T-helper 2 cell treated with Interferon-gamma antibody and Interleukin-4, amounts not matched to agents 100 ng/mL and 5 ng/mL, for 36 hours (primary cell): ENCODE results near the gene TLE3. TPM values are rescaled to one million over a fixed set of nuclear protein-coding genes. Genes with fewer than 3 reads are reported as not detected.

ENCODE experiments used
- intact Hi-C: fragments of 100-400 bp; cut with micrococcal nuclease; formaldehyde crosslinking; loops from one replicate; pipeline ENCODE4 v1.15.1; 2023
- total RNA-seq: library from RNA; stranded (reverse); gene quantifications from 2 replicates; pipeline ENCODE4 v1.2.3, GENCODE V29; 2022

The TLE3 gene
- total RNA-seq, 1 donor from 2014 or later = 58.4 TPM

GRCh38 chr15:70034141-70034540 lies 63.6 kb downstream of the TLE3 start:
- intact Hi-C loops = no loop called here

- intact Hi-C loops = no loop called here
These were observed 64.1 kb downstream of the TLE3 start for GRCh38 chr15:70033529-70034140.

GRCh38 chr15:70033109-70033508 lies 64.6 kb downstream of the TLE3 start:
- intact Hi-C loops = no loop called here

GRCh38 chr15:70032509-70032908 lies 65.2 kb downstream of the TLE3 start:
- intact Hi-C loops = no loop called here

DNA sequence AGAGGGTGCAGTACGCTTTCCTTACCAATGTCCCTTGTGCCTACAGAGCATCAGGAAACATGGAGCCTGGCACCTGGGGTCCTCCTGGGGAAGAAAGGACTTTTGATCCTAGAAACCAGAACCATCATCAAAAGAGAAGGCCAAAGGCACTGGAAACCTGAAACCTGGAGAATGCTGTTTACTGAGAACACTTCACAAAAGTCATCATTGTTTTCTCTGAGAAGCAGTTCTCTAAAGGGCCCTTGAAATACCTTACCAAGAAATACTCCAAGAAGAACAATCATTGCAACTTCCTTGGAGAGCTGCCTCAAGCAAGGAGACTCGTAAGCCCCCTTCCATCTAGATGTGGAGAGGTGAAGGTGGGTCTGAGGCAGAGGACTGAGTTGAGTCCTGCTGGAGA lies 66.0 kb downstream of the TLE3 start:
- intact Hi-C loops = no loop called here

DNA sequence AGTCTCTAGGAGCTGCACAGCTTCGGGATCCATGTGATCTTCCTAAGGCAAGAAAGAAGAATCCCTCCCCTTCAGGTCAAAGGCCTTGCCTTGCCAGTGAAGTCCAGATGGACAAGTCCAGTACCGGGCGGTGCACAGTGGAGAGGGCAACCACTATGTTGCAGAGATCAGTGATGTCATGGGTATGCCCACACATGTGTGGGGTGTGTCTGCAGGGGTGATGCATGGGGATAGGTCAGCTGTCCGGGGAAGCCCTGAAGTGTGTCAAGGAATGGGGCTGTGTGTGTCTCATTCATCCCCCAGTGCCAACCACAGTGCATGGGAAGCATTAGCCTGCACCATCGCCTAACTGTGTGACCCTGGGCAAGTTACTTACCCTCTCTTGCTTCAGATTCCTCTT lies 66.5 kb downstream of the TLE3 start:
- intact Hi-C loops = no loop called here

DNA sequence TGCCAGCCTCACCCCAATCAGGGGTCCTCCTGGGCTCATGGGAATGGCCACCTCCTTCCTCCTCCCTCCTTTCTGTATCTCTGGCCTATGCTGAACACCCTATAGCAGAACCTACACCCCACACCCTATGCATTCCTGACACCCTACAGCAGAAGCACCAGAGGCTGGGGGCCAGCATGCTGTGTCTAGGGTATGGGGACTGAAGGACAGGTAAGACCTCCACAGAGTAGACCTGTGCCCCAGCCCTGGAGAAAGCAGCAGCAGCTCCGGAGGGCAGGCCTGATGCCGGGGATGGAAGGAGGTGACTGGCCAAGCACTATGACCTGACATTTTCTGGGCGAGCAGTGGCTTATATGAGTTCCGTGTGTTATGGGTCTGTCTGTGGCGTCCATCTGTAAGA lies 66.9 kb downstream of the TLE3 start:
- intact Hi-C loops = no loop called here

GRCh38 chr15:70029297-70029701 lies 68.4 kb downstream of the TLE3 start:
- intact Hi-C loops = no loop called here

GRCh38 chr15:70027518-70027917 lies 70.2 kb downstream of the TLE3 start:
- intact Hi-C loops = no loop called here

DNA sequence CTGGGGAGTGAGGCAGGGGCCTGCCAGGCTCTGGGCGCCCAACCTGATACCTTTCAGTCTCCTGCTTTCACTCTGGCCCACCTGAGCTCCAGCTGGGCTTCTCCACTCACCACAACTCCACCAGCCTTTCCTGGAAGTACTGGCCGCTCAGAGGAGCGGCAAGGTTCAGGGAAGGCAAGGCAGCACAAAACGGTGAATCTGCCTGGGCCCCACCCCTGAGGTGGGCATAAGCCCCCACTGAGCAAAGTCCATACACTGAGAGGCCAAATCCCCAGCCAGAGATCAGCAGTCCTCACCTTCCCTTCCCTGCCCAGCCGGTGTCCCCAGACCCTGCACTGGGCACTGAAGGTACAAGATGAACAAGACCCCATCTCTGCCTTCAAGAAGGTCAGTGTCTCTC lies 70.7 kb downstream of the TLE3 start:
- intact Hi-C loops = no loop called here

- intact Hi-C loops = no loop called here
These were observed 72.1 kb downstream of the TLE3 start for GRCh38 chr15:70025413-70026296.

GRCh38 chr15:70024521-70024920 lies 73.2 kb downstream of the TLE3 start:
- intact Hi-C loops = loop anchor here (5.0 kb wide), 1 partner anchor 312 kb away; no protein-coding TSS in a partner anchor

DNA sequence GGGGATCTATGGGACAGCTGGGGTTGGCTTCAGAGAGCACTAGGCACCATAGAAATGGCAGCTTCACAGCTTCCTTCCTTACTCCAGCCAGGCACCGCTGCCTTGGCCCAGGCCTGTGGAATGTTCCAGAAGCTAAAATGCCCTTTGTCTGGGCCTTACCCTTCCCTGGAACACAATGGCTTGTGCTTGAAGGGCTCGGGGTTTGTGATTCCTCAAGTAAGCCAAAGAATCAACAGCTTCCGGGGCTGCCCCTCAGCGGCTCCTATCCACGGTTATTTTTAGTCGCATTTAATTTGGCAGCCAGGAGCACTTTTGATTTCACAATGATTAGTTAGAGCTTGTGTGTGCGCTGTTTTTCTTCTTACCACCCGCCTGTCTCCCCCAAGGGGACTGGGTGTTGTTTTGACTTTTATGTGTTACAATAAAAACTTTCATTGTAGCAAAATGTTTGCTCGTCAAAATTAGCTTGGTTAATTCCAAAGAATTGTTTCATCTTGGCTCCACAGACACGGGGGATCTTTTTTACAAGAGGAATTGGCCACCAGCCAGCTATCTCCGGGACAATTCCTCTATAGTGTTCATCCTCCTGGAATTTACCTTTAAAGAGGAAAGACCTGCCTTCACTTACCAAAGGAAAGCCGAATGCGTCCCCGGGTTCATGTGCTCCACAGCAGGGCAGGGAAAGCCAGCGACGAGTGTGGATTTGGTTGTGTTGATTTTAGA lies 73.8 kb downstream of the TLE3 start:
- intact Hi-C loops = loop anchor here (1.0 to 5.0 kb wide), 3 partner anchors 75 to 312 kb away; no protein-coding TSS in a partner anchor

DNA sequence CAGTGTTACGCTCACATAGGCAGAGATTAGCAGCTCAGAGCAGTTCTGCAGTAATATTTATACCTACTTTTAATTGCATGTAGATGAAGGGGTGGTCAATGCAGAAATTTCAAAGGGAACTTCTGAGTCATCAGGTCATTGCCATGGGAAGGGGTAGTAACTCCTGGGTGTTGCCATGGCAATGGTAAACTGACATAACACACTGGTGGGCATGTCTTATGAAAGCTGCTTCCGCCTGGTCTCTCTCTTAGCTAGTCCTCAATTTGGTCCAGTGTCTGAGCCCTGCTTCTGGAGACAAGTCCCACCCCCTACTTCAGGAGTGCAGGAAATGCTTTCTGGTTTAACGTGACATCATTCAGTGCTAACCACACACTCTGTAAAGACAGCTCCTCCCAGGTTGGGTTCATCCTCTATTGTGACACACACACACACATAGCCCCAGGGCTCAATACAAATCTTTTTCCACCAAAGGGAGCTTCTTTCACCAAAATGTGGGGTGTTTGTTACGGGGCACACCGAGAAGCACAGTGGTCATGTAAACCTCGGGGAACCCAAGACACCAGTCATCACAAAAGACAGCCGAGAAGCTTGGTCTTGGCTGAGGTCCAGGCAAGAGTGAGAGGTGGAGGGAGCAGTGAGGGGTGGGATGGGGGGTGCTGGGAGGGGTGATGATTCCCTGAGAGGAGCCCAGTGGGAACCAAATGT lies 74.5 kb downstream of the TLE3 start:
- intact Hi-C loops = loop anchor here (1.0 to 5.0 kb wide), 3 partner anchors 76 to 311 kb away; no protein-coding TSS in a partner anchor

DNA sequence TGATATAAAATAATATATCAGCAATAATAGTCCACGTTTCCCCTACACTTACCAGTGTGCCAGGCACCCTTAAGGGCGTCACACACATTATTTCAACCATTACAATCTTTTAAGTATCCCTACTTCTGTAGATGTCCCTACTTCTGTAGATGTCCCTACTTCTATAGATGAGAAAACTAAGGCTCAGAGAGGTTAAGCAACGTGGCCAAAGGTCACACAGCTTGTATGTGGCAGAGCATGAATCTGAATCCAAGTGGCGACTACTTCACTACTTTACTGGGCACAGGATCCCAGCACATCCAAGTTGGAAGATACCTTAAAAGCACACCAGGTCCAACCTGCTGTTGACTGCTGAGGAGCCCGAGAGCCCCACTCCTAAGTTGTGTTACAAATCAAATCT lies 77.5 kb downstream of the TLE3 start:
- intact Hi-C loops = loop anchor here (5.0 kb wide), 1 partner anchor 308 kb away; no protein-coding TSS in a partner anchor

DNA sequence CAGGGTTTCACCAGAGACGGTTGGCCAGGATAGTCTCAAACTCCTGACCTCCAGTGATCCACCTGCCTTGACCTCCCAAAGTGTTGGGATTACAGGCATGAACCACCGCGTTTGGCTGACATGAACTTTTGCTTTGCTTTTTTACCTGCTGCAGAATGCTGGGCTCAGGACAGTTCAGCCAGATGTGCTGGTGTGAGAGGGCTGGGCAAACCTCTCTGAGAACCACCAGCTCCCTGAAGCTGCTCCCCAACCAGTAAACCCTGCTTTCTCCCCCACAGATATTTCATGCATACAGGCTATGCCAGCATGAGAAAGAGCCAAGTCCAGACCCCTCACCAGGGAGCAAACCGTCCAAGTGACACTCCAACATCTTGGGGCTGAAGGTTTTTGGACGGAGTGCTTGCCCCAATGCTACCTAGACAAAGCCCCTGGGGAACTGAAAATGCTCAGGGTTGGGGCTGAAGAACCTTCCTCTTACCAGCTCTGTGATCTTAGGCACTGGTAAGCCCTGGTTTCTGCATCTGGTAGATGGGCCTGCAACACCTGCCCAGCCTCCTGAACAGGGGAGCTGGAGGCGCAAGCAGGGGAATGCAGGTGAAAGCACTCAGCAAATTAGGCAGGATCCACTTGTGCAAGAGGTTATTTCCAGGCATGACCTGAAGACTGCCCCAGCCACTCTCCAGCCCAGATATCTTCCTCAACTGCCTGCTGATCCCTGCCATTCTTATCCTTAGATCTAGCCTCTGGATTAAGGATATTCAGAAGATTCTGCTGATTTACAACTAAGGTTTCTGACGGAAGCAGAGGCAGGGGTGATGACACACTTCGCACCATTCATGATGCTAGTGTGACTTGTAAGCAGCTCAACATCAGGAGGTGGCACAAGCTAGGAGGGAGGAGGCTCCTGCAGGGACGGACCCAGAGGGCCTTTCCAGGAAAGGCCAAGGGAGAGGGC lies 78.8 kb downstream of the TLE3 start:
- intact Hi-C loops = no loop called here

DNA sequence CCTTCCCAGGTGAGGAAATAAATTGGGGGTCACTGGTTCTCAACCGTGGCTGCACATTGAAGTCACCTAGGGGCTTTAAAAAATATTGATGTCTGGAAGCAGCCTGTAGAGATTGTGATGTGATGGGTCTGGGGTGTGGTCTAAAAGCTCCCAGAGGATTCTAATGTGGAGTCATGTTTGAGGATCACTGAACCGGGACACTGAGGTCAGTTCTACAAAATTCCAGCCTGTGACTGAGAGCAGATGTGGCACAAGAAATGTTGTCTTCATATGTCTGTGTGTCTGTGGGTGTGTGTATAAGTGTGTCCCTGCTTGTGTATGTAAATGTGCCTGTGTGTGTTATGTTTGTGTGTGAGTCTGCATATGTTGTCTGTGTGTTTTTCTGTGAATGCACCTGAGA lies 79.9 kb downstream of the TLE3 start:
- intact Hi-C loops = no loop called here

GRCh38 chr15:70017025-70017424 lies 80.7 kb downstream of the TLE3 start:
- intact Hi-C loops = no loop called here

- intact Hi-C loops = no loop called here
These were observed 81.2 kb downstream of the TLE3 start for GRCh38 chr15:70016511-70016994.
